Hepatocyte (in vitro differentiated cells): ENCODE data around the gene PCGF3. TPM values are rescaled to one million over a fixed set of nuclear protein-coding genes. Genes with fewer than 3 reads are reported as not detected.
"Not testable (repeated sequence)": the region's sequence is repeated elsewhere in the genome, so short reads cannot be mapped to it uniquely, and the experiment has no call there.

ENCODE experiments used
- DNase-seq: peaks from one replicate; pipeline ENCODE4 v3.0.0-alpha.2; 2016; ENCODE audit warnings: low spot score
- H2AFZ ChIP-seq: fragments of 200-600 bp; sonication (generic); 2 replicates; pipeline ENCODE4 v1.6.0; 2016; ENCODE audit warnings: antibody characterized with exemption, mild to moderate bottlenecking
- H3K27ac ChIP-seq: fragments of 200-600 bp; sonication (generic); 2 replicates; pipeline ENCODE4 v1.5.1; 2016; ENCODE audit warnings: mild to moderate bottlenecking
- H3K27me3 ChIP-seq: fragments of 200-600 bp; sonication (generic); 2 replicates; pipeline ENCODE4 v1.6.1; 2016
- H3K36me3 ChIP-seq: fragments of 200-600 bp; sonication (generic); replicated peaks from 2 replicates; pipeline ENCODE4 v1.5.1; 2016; ENCODE audit warnings: low read depth; ENCODE audit not compliant: insufficient read depth
- H3K4me1 ChIP-seq: fragments of 200-600 bp; sonication (generic); 2 replicates; pipeline ENCODE4 v1.5.1; 2016; ENCODE audit warnings: mild to moderate bottlenecking, moderate library complexity; ENCODE audit not compliant: insufficient read depth
- H3K4me2 ChIP-seq: fragments of 200-600 bp; sonication (generic); 2 replicates; pipeline ENCODE4 v1.6.0; 2016
- H3K4me3 ChIP-seq: fragments of 200-600 bp; sonication (generic); 2 replicates; pipeline ENCODE4 v1.5.1; 2016; ENCODE audit warnings: mild to moderate bottlenecking
- H3K79me2 ChIP-seq: fragments of 200-600 bp; sonication (generic); 2 replicates; pipeline ENCODE4 v1.6.0; 2017; ENCODE audit warnings: mild to moderate bottlenecking
- H3K9me2 ChIP-seq: fragments of 200-600 bp; sonication (generic); replicated peaks from 2 replicates; pipeline ENCODE4 v1.6.0; 2017; ENCODE audit warnings: mild to moderate bottlenecking; ENCODE audit not compliant: insufficient read depth
- H3K9me3 ChIP-seq: fragments of 200-600 bp; sonication (generic); 2 replicates; pipeline ENCODE4 v1.5.1; 2016; ENCODE audit warnings: low read depth, mild to moderate bottlenecking
- H4K20me1 ChIP-seq: fragments of 200-600 bp; sonication (generic); 2 replicates; pipeline ENCODE4 v1.6.0; 2016; ENCODE audit warnings: mild to moderate bottlenecking; ENCODE audit not compliant: insufficient read depth, poor library complexity, severe bottlenecking
- CTCF ChIP-seq: fragments of 200-600 bp; sonication (generic); IDR thresholded peaks from 2 replicates; pipeline ENCODE4 v1.5.1; 2016; ENCODE audit warnings: antibody characterized with exemption, mild to moderate bottlenecking; ENCODE audit not compliant: poor library complexity
- EZH2 ChIP-seq: fragments of 200-600 bp; sonication (generic); IDR thresholded peaks from 2 replicates; pipeline ENCODE4 v1.6.1; 2016; ENCODE audit warnings: antibody characterized with exemption, mild to moderate bottlenecking, borderline replicate concordance
- EZH2phosphoT487 ChIP-seq: fragments of 200-600 bp; sonication (generic); IDR thresholded peaks from one replicate; pipeline ENCODE4 v1.6.1; 2018; ENCODE audit warnings: antibody characterized with exemption, mild to moderate bottlenecking, low read depth, moderate library complexity; ENCODE audit not compliant: unreplicated experiment, severe bottlenecking
- WGBS: methylation state at CpG from one replicate; pipeline ENCODE4 v1.1.6; 2016; ENCODE audit warnings: low lambda C conversion rate; ENCODE audit errors: missing lambda C conversion rate; 5-methylcytosine and 5-hydroxymethylcytosine counted together
- polyA plus RNA-seq: library from polyadenylated mRNA; unstranded; fragments of >200 nt; fragmentation: Nextera tagmentation; extraction: Ambion mirVana; gene quantifications from 2 replicates; pipeline ENCODE4 v1.2.1, GENCODE V29; 2016
- total RNA-seq: library from RNA; depleted of rRNA; stranded (reverse); fragments of >200 nt; gene quantifications from 2 replicates; pipeline ENCODE4 v1.2.3, GENCODE V29; 2014

Gene PCGF3
- total and polyA plus RNA-seq, 2 experiments from 2014 or later = 21.8 to 43.5 TPM

- H4K20me1 ChIP-seq = peaks cover 98% of the 10 kb centered on the region
- H2AFZ ChIP-seq = no peak overlapping the region
- H3K79me2 ChIP-seq = peaks cover 87% of the 10 kb centered on the region
- no peaks in the 10 kb centered on the region for H3K9me3 ChIP-seq
- H3K27ac ChIP-seq = peak overlapping the region; percentile 63
- H3K4me2 ChIP-seq = no peak overlapping the region
- no peaks in the 10 kb centered on the region for H3K27me3 ChIP-seq
- H3K36me3 ChIP-seq = no peaks in the 10 kb centered on the region
- H3K9me2 ChIP-seq = no peaks in the 10 kb centered on the region
- 84% methylated on average over 6 of the region's 6 CpGs for WGBS
- peaks cover 11% of the 10 kb centered on the region for H3K4me1 ChIP-seq
- H3K4me3 ChIP-seq = no peak overlapping the region
- TF ChIP-seq CTCF (no peak), EZH2 (no peak), EZH2phosphoT487 (no peak)
- DNase-seq = no peak
Measured at GRCh38 chr4:771464-771863, 65.8 kb downstream of the PCGF3 start.

- peaks cover 97% of the 10 kb centered on the region for H4K20me1 ChIP-seq
- H3K79me2 ChIP-seq = peaks cover 92% of the 10 kb centered on the region
- H2AFZ ChIP-seq = no peak overlapping the region
- 68% methylated on average over 7 of the region's 7 CpGs for WGBS
- no peaks in the 10 kb centered on the region for H3K36me3 ChIP-seq
- no peaks in the 10 kb centered on the region for H3K9me2 ChIP-seq
- H3K27me3 ChIP-seq = no peaks in the 10 kb centered on the region
- H3K4me3 ChIP-seq = no peak overlapping the region
- H3K4me1 ChIP-seq = peaks cover 6% of the 10 kb centered on the region
- no peak overlapping the region for H3K4me2 ChIP-seq
- peak overlapping the region; percentile 63 for H3K27ac ChIP-seq
- DNase-seq = no peak
- no peaks in the 10 kb centered on the region for H3K9me3 ChIP-seq
- TF ChIP-seq CTCF = no peak
- no peak for TF ChIP-seq EZH2phosphoT487
- no peak for TF ChIP-seq EZH2
Measured at GRCh38 chr4:772118-772517, 66.5 kb downstream of the PCGF3 start.

GRCh38 chr4:772776-773175 is 67.1 kb downstream of the PCGF3 start:
- Histone ChIP-seq H4K20me1 (peaks cover 97% of the 10 kb centered on the region), H3K9me3 (no peaks in the 10 kb centered on the region), H3K9me2 (no peaks in the 10 kb centered on the region), H2AFZ (no peak overlapping the region), H3K4me2 (no peak overlapping the region), H3K4me1 (peaks cover 6% of the 10 kb centered on the region), H3K27ac (peak overlapping the region; percentile 57), H3K4me3 (no peak overlapping the region), H3K79me2 (peaks cover 93% of the 10 kb centered on the region), H3K36me3 (no peaks in the 10 kb centered on the region), H3K27me3 (no peaks in the 10 kb centered on the region)
- DNase-seq = no peak
- 86% methylated on average over 8 of the region's 8 CpGs for WGBS
- TF ChIP-seq EZH2phosphoT487 (no peak), CTCF (no peak), EZH2 (no peak)

- Histone ChIP-seq H4K20me1 (peaks cover 97% of the 10 kb centered on the region), H3K4me2 (no peak overlapping the region), H3K27ac (no peak overlapping the region), H3K4me3 (no peak overlapping the region), H3K27me3 (no peaks in the 10 kb centered on the region), H3K9me2 (no peaks in the 10 kb centered on the region), H3K79me2 (peaks cover 93% of the 10 kb centered on the region), H2AFZ (no peak overlapping the region), H3K36me3 (no peaks in the 10 kb centered on the region), H3K9me3 (no peaks in the 10 kb centered on the region), H3K4me1 (peaks cover 6% of the 10 kb centered on the region)
- TF ChIP-seq EZH2 (no peak), CTCF (no peak), EZH2phosphoT487 (no peak)
- WGBS = 95% methylated on average over 9 of the region's 9 CpGs
- no peak for DNase-seq
Measured at GRCh38 chr4:773214-773613, 67.6 kb downstream of the PCGF3 start.

GRCh38 chr4:774419-775092 is 68.9 kb downstream of the PCGF3 start:
- Histone ChIP-seq H4K20me1 (peaks cover 95% of the 10 kb centered on the region), H3K27ac (peak overlapping the region; percentile 7), H3K79me2 (peaks cover 93% of the 10 kb centered on the region)
- H3K4me3 ChIP-seq, H3K36me3 ChIP-seq, H3K27me3 ChIP-seq, H2AFZ ChIP-seq, H3K4me2 ChIP-seq, DNase-seq, H3K9me3 ChIP-seq, H3K9me2 ChIP-seq, H3K4me1 ChIP-seq: not testable (repeated sequence)
- WGBS = 91% methylated on average over 30 of the region's 30 CpGs
